GM19467 (cell line): ENCODE results near the gene UBE2J1.

Experiments
- ATAC-seq: cut with Tn5 transposase; IDR thresholded peaks from one replicate; pipeline ENCODE4 v1.9.1; 2021; ENCODE audit warnings: mild to moderate bottlenecking, moderate library complexity; ENCODE audit not compliant: unreplicated experiment

UBE2J1 gene

GRCh38 chr6:89368107-89368506, 15.6 kb upstream of the UBE2J1 start:
- no peak for ATAC-seq

- ATAC-seq: no peak
Measured at GRCh38 chr6:89364586-89364985, 12.1 kb upstream of the UBE2J1 start.

- no peak for ATAC-seq
Measured at GRCh38 chr6:89361171-89361570, 8.6 kb upstream of the UBE2J1 start.

DNA sequence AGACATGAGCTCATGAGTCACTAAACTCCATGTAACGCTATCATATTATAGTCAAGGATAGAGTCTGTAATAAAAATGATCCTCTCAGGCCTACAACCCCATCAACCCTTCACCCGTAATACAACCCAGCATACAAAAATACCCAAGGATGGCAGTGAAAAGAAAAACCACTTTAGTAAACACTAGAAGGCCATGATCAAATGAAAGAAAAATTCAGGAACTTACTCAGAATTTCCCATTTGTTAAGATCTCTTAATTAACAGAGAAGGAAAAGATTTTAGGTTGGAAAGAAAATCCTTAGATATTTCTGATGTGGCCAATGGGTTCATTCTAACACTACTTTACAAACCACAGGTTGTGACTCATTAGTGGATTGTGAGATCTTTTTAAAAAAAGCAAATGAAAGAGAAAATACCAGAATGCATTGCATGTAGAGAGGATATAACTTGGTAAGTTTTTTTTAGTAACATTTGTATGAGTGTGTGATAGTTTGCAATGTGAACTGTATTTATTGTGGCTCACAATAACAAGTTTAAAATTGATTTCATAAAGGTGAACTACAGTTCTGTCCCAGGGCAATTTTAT, 8.0 kb upstream of the UBE2J1 start:
- ATAC-seq: peak; percentile 41

DNA sequence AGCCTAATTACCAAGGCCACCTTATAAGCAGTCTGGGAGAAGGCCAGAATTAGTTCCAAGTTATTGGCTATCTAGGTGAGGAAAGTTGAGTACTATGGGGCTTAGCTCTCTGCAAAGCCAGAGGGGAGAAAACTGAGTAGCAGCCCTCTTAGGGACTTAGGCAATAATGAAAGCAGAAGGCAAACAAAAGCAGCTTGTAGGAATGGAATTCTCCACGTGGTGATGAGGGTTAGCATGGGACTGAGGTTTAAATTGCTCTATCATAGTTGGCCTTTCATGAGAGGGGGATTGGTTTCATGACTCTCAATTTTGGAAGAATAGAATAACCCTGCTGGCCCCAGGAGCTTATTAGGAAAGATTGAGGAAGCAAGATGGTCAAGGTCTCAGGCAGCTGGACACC, 7.0 kb upstream of the UBE2J1 start:
- ATAC-seq: no peak

DNA sequence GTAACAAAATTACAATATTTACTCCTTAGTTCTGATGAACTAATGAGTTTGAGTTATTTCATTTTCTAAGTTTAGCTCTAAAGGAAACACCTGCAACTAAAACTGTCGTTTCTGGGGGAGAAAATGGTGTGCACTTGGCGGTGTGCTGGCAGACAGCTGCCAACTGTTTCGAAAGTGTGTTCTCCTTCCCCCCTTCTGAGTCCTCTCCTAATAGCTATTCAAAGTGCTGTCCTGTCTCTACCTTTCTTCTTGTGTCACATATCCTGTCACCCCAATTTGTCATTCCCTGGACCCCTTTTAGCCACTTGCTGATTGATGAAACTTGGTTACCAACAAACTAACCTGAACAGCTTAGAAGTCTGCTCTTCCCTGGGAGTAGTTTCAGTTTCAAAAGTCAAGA, 4.9 kb upstream of the UBE2J1 start:
- ATAC-seq: peak; percentile 49

GRCh38 chr6:89356642-89357170, 4.2 kb upstream of the UBE2J1 start:
- no peak for ATAC-seq

DNA sequence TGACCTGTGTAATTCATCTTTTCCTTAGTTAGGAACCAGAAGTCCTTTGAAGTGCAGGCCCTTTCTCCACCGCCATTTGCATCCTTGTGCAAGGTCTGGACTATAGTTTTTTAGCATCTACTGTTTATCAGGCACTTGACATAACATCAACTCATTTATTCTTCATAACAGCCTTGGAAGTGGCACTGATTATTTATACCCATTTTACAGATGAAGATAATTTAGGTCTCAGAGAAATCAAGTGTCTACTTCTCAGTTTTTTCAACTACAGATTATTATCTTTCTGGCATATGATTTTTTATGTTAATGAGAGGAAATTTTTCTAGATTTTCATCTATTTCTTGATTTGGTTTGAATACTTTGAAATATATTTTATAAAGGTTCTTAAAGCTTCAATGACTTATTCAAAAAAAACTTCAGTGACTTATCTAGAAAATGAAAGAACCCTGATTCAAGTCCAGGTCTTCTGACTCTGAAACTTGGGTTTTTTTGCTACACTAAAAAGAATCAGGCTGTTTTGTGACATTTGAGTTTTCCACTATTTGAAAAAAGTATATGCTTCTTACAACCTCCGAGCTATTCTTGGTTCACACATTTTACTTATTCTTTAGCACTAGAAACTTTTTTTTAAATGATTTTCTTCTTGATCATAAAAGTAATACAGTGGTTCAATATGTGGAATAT, 3.1 kb upstream of the UBE2J1 start:
- ATAC-seq: no peak

DNA sequence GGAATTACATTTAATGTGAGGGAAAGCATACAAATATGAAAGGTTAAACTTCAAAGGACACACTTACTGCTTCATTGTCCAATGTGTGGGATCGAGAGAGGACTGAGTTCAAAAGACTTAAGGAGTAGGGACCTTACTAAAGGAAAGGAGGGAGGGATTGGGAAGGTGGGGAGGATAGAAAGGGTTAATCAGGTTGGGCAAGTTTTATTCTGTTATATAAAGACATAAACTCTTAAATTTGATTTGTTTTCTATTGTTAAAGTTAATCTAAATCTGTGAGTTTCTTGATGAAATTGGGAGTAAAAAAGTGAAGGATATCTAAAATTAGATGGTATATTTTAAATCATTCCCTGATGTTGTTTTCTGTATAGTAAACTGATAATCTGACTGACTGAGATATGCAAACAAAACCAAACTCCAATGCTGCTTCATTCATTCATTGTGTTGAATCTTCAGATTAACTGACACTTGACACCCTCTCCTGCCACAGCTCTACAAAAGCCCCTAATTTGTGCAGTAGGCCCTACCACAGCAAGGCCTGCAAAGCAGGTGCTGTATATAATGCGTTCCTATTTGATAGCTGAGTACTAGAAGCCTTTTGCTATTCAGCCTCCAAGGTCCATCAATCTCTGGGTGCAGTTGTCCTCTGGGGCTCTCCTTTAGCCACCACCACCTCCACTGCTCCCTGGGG, 1.3 kb upstream of the UBE2J1 start:
- ATAC-seq: no peak

- ATAC-seq: no peak
Measured at GRCh38 chr6:89353118-89353556, 615 bp upstream of the UBE2J1 start.

- no peak for ATAC-seq
Measured at GRCh38 chr6:89351671-89352277, 748 bp downstream of the UBE2J1 start.

GRCh38 chr6:89350281-89350966, 2.1 kb downstream of the UBE2J1 start:
- ATAC-seq: peak; percentile 37

- ATAC-seq: no peak
Measured at GRCh38 chr6:89348372-89348771, 4.2 kb downstream of the UBE2J1 start.

GRCh38 chr6:89347825-89348224, 4.7 kb downstream of the UBE2J1 start:
- no peak for ATAC-seq

- ATAC-seq: no peak
Measured at GRCh38 chr6:89346433-89346832, 6.1 kb downstream of the UBE2J1 start.

DNA sequence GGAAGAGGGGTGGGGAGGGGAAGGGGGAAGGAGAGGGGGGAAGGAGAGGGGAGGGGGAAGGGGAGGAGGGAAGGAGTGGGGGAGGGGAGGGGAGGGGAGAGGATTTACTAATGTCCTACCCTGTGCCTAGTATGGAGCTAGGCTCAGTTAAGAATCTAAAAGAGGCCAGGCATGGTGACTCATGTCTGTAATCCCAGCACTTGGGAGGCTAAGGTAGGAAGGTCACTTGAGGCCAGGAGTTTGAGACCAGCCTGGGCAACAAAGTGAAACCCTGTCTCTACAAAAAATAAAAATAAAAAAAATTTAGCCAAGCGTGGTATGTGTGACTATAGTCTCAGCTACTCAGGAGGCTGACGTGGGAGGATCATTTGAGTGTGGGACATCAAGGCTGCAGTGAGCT, 13.0 kb downstream of the UBE2J1 start:
- ATAC-seq: no peak

DNA sequence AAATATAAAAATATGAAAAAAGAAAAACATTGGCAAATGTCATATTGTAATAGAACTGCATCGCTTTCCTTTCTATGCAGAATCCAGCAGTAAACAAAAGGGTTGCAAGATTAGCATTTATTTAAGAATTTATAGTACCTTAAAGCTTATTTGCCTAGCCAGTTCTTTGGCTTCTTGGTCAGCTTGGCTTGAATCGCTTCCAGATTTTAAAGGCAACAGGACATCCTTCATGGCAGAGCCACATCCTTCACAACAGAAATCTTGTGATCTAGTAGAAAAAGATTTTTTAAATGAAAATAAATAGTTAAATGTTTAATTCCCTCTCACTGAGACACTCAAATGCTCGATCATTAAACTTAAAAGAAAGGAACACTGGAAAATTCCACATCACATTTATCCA, 17.4 kb downstream of the UBE2J1 start:
- ATAC-seq: no peak

DNA sequence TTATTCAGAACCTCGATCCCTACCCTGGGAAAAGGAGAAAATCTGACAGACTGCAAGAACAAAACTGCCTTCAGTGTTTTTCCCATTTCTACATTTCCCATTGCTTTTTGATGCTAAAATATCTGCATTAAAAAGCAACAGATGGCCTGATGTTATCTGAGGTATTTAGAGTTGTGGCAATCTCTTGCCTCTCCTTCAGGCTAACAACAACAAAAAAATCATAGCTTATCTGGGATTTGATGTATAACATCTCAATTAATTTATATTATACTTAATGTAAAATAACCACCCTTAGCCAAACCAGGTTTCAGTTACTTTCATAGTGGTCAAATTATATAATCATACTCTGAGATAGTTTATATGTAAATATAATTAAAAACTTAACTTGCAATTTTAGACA, 21.6 kb downstream of the UBE2J1 start:
- ATAC-seq: no peak

DNA sequence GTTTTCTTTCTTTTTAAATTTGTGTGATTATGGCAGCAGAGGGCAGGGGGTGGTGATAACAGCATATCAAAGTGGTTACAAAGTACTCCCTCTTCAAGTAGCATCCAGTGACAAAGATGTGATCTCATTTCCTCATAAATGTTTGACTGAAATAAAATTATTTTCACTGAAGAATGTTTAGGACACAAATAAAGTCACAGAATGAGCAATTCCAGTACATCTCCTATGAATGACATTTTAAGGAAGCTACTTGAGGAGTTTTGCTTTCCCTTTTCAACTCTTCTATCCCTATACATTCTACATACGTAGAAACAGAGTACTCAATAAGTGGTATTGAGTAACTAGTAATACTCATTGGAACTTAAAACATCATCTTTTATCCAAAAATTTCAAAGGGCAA, 23.5 kb downstream of the UBE2J1 start:
- ATAC-seq: no peak

DNA sequence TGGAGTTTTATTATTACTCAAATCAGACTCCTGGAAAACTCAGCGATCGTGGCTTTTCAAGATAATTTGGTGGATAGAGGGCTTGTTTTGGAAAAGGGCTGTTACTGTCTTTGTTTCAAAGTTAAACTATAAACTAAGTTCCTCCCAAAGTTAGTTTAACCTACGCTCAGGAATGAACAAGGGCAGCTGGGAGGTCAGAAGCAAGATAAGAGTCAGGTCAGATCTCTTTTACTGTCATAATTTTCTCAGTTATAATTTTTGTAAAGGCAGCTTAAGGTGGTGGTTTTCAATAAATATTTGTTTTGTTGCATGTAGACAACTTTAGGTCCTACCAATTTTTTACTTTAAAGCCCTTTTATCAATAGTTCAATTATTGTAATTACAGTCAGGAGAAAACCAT, 28.2 kb downstream of the UBE2J1 start:
- ATAC-seq: no peak

GRCh38 chr6:89323511-89323971, 29.0 kb downstream of the UBE2J1 start:
- ATAC-seq: no peak
